Measurements from ENCODE around the gene HSPA1B. TPM values are rescaled to one million over a fixed set of nuclear protein-coding genes. Genes with fewer than 3 reads are reported as not detected.

Gene HSPA1B
- total RNA-seq, 1 donor from 2014 or later, result 155 TPM

DNA sequence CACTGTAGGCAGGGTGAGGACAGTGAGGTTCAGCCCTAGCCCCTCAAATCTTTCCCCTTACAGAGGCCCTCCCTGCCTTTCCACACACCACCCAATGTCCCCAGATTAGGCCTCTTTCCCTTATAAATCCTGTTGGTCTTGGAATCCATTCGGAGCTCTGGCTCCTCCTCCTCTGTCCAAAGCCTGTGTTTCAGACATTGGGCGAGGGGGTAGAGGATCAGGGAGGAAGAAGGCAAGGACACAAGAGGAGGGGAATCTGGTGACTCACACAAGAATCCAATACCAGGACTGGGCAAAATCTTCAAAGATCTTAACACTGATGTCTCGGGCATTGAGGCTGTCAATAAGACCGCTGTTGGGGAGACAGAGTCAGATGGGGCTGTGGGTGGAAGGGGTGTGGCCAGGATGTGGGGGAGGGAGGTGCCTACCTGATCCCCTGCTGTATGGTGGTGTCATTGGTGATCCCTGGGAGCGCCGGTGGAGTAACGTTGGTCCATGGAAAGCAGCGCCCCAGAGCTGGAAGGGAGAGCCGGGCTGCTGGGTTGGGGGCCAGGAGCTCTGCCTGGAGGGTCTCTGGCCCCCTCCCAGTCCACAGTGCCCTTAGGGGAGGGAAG is 43.6 kb downstream of the HSPA1B start:
- Mint-ChIP-seq H3K4me1 (ENCODE audit: low read depth) (peaks cover 9% of the 10 kb centered on the region), H3K36me3 (ENCODE audit: low read depth) (no peaks in the 10 kb centered on the region), H3K27ac (no peak overlapping the region), H3K27me3 (ENCODE audit: insufficient read depth) (peaks cover 4% of the 10 kb centered on the region), H3K4me3 (no peak overlapping the region), H3K9me3 (no peaks in the 10 kb centered on the region)
- DNase-seq (ENCODE audit: low spot score), result no peak
- intact Hi-C loops (cut with micrococcal nuclease), result no loop called here

- DNase-seq (ENCODE audit: low spot score), result no peak
- Mint-ChIP-seq H3K27me3 (ENCODE audit: insufficient read depth) (peaks cover 2% of the 10 kb centered on the region), H3K4me1 (ENCODE audit: low read depth) (peaks cover 9% of the 10 kb centered on the region), H3K27ac (no peak overlapping the region), H3K9me3 (no peaks in the 10 kb centered on the region), H3K4me3 (no peak overlapping the region), H3K36me3 (ENCODE audit: low read depth) (no peaks in the 10 kb centered on the region)
- intact Hi-C loops (cut with micrococcal nuclease), result no loop called here
Measured at GRCh38 chr6:31874084-31874670, 46.6 kb downstream of the HSPA1B start.

DNA sequence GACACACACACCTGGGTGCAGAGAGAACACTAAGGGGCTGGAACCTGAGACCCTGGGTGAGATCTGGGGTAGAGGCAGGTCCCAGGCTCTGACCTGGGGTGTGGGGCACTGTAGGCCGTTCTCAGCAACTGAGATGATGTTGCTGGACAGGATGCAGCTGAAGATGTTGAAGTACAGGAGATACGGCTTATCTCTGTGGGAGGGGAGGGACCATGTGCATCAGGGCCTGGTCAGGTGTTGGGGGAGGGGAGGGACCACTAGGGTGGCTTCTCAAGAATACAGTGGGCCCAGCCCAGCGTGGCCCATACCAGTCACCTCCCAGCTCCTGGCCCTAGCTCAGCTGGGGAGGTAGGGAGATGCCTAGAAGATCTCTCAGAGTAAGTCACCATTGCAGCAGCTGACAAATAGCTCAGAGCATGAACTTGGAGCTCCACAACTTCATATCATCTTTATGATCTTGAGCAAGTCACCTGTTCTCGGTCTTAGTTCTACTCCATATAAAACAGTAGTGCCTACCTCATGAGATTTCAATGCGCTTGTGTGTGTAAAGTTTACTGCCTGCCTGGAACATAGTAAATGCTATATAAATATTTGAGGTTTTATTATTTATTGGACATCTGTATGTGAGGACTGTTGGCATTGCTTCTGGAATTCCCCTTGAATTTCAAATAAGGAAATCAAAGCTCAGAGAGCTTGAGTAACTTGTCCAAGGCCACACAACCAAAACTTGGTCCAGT is 47.5 kb downstream of the HSPA1B start:
- Mint-ChIP-seq H3K36me3 (ENCODE audit: low read depth) (no peaks in the 10 kb centered on the region), H3K9me3 (no peaks in the 10 kb centered on the region), H3K4me1 (ENCODE audit: low read depth) (peaks cover 9% of the 10 kb centered on the region), H3K4me3 (no peak overlapping the region), H3K27me3 (ENCODE audit: insufficient read depth) (peaks cover 2% of the 10 kb centered on the region), H3K27ac (no peak overlapping the region)
- intact Hi-C loops (cut with micrococcal nuclease), result no loop called here
- DNase-seq (ENCODE audit: low spot score), result no peak

DNA sequence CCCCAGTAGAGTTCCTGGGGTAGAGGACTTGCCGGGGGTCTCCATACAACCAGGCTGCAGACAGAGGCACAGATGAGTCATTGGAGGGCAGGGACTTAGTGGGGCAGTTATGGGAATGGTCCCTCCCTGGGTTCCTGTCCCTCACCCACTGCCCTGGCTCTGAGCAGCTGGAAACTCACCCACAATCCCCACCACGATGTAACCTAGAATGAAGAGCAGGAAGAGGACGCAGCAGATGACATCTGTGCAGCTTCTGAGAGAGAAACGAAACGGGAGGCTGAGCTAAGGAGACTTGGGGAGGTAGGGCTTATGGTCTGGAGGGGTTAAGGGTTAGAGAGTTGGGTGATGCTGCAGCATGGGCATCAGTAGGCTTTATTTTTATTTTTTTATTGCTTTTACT is 48.3 kb downstream of the HSPA1B start:
- intact Hi-C loops (cut with micrococcal nuclease), result no loop called here
- no peaks in the 10 kb centered on the region for H3K9me3 Mint-ChIP-seq
- peaks cover 2% of the 10 kb centered on the region for H3K36me3 Mint-ChIP-seq (ENCODE audit: low read depth)
- H3K27ac Mint-ChIP-seq, result no peak overlapping the region
- no peak for DNase-seq (ENCODE audit: low spot score)
- peaks cover 8% of the 10 kb centered on the region for H3K4me1 Mint-ChIP-seq (ENCODE audit: low read depth)
- H3K27me3 Mint-ChIP-seq (ENCODE audit: insufficient read depth), result peaks cover 2% of the 10 kb centered on the region
- H3K4me3 Mint-ChIP-seq, result no peak overlapping the region

DNA sequence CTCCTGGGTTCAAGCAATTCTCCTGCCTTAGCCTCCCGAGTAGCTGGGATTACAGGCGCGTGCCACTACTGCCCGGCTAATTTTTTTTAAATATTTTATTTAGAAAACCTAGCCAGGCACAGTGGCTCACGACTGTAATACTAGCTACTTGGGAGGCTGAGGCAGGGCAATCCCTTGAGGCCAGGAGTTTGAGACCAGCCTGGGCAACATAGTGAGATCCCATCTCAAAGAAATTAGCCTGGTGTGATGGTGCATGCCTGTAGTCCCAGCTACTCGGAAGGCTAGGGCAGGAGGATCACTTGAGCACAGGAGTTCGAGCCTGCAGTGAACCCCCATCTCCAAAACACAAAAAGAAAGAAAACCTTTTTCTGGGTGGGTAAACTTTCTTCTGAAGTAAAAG is 48.8 kb downstream of the HSPA1B start:
- intact Hi-C loops (cut with micrococcal nuclease), result no loop called here
- H3K9me3 Mint-ChIP-seq, result no peaks in the 10 kb centered on the region
- H3K27ac Mint-ChIP-seq, result no peak overlapping the region
- no peak for DNase-seq (ENCODE audit: low spot score)
- no peak overlapping the region for H3K4me3 Mint-ChIP-seq
- peaks cover 2% of the 10 kb centered on the region for H3K27me3 Mint-ChIP-seq (ENCODE audit: insufficient read depth)
- peaks cover 5% of the 10 kb centered on the region for H3K36me3 Mint-ChIP-seq (ENCODE audit: low read depth)
- peaks cover 4% of the 10 kb centered on the region for H3K4me1 Mint-ChIP-seq (ENCODE audit: low read depth)

GRCh38 chr6:31877125-31877650 is 49.6 kb downstream of the HSPA1B start:
- Mint-ChIP-seq H3K4me3 (no peak overlapping the region), H3K4me1 (ENCODE audit: low read depth) (peaks cover 4% of the 10 kb centered on the region), H3K27me3 (ENCODE audit: insufficient read depth) (no peaks in the 10 kb centered on the region), H3K9me3 (no peaks in the 10 kb centered on the region), H3K27ac (no peak overlapping the region), H3K36me3 (ENCODE audit: low read depth) (peaks cover 7% of the 10 kb centered on the region)
- no peak for DNase-seq (ENCODE audit: low spot score)
- intact Hi-C loops (cut with micrococcal nuclease), result no loop called here

GRCh38 chr6:31877651-31878161 is 50.2 kb downstream of the HSPA1B start:
- no peaks in the 10 kb centered on the region for H3K27me3 Mint-ChIP-seq (ENCODE audit: insufficient read depth)

GRCh38 chr6:31878222-31878621 is 50.7 kb downstream of the HSPA1B start:
- intact Hi-C loops (cut with micrococcal nuclease), result no loop called here
- peaks cover 4% of the 10 kb centered on the region for H3K4me1 Mint-ChIP-seq (ENCODE audit: low read depth)
- no peaks in the 10 kb centered on the region for H3K9me3 Mint-ChIP-seq
- no peak overlapping the region for H3K27ac Mint-ChIP-seq
- no peak overlapping the region for H3K4me3 Mint-ChIP-seq
- no peak for DNase-seq (ENCODE audit: low spot score)
- H3K27me3 Mint-ChIP-seq (ENCODE audit: insufficient read depth), result no peaks in the 10 kb centered on the region
- peaks cover 7% of the 10 kb centered on the region for H3K36me3 Mint-ChIP-seq (ENCODE audit: low read depth)

More at GRCh38 chr6:31877651-31878161, 50.2 kb downstream of the HSPA1B start:
- intact Hi-C loops (cut with micrococcal nuclease), result no loop called here
- H3K9me3 Mint-ChIP-seq, result no peaks in the 10 kb centered on the region
- H3K4me3 Mint-ChIP-seq, result no peak overlapping the region
- H3K27ac Mint-ChIP-seq, result no peak overlapping the region
- peaks cover 4% of the 10 kb centered on the region for H3K4me1 Mint-ChIP-seq (ENCODE audit: low read depth)
- peaks cover 7% of the 10 kb centered on the region for H3K36me3 Mint-ChIP-seq (ENCODE audit: low read depth)
- DNase-seq (ENCODE audit: low spot score), result no peak

DNA sequence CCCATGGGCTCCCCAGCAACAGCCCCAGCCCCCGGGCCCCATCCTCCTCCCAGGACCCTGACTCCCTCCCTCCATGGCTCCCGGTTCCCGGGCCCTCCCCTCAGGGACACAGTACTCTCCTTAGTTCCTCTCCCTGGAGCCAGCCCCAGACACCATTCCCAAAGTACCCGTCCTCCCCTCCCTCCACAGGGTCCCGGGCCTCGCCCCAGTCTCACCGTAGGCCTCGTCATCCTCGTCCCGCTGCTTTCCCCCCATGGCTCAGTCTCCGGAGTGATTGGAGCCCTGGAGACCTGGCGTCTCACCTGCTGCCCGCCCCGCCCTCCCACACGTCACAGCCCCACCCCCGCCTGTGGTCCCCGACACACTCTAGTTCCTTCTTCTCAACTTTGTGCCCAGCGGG is 51.2 kb downstream of the HSPA1B start, which contains the start of gene SLC44A4:
TSS of gene SLC44A4 (minus strand) at position 272 of the 400 bp plus-strand sequence. CDS start at position 255, 17 bp downstream.
- intact Hi-C loops (cut with micrococcal nuclease), result no loop called here
- no peaks in the 10 kb centered on the region for H3K27me3 Mint-ChIP-seq (ENCODE audit: insufficient read depth)
- no peak within 1 kb of the TSS for H3K4me3 Mint-ChIP-seq
- H3K9me3 Mint-ChIP-seq, result no peaks in the 10 kb centered on the region
- H3K27ac Mint-ChIP-seq, result no peak within 1 kb of the TSS
- H3K36me3 Mint-ChIP-seq (ENCODE audit: low read depth), result peaks cover 7% of the 10 kb centered on the region
- DNase-seq (ENCODE audit: low spot score), result no peak
- peaks cover 4% of the 10 kb centered on the region for H3K4me1 Mint-ChIP-seq (ENCODE audit: low read depth)

DNA sequence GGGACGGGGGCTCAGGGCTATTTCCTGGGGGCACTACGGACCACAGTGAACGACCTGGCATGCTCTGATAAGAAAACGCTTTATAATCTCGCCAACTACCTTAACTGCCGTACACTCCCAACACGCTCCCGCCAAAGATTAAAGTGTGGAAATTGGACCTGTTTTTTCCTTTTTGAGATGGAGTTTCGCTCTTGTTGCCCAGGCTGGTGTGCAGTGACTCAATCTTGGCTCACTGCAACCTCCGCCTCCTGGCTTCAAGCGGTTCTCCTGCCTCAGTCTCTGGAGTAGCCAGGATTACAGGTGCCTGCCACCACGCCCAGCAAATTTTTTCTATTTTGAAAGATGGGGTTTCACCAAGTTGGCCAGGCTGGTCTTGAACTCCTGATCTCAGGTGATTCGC is 51.6 kb downstream of the HSPA1B start:
- Mint-ChIP-seq H3K36me3 (ENCODE audit: low read depth) (peaks cover 7% of the 10 kb centered on the region), H3K4me1 (ENCODE audit: low read depth) (peaks cover 3% of the 10 kb centered on the region), H3K27me3 (ENCODE audit: insufficient read depth) (no peaks in the 10 kb centered on the region), H3K27ac (no peak overlapping the region), H3K9me3 (no peaks in the 10 kb centered on the region), H3K4me3 (no peak overlapping the region)
- intact Hi-C loops (cut with micrococcal nuclease), result no loop called here
- DNase-seq (ENCODE audit: low spot score), result no peak

Other genes with a start within 250 kb of the HSPA1B start
- gene LTB, start 245.3 kb upstream of the HSPA1B start, total RNA-seq, result 270 and 277 TPM in 2 replicates
- gene LST1, start 241.5 kb upstream of the HSPA1B start, total RNA-seq, result 63.0 and 66.6 TPM in 2 replicates
- 19.1 and 20.3 TPM in 2 replicates for gene NCR3, start 234.7 kb upstream of the HSPA1B start, total RNA-seq
- gene AIF1, start 212.5 kb upstream of the HSPA1B start, total RNA-seq, result 55.5 and 61.5 TPM in 2 replicates
- 281 and 283 TPM in 2 replicates for gene PRRC2A, start 207.0 kb upstream of the HSPA1B start, total RNA-seq
- gene BAG6, start 175.1 kb upstream of the HSPA1B start, total RNA-seq, result 319 and 323 TPM in 2 replicates
- gene APOM, start 171.8 kb upstream of the HSPA1B start, total RNA-seq, result 1.8 and 3.7 TPM in 2 replicates
- 18.1 and 19.1 TPM in 2 replicates for gene C6orf47, start 167.0 kb upstream of the HSPA1B start, total RNA-seq
- gene GPANK1, start 162.7 kb upstream of the HSPA1B start, total RNA-seq, result 34.8 and 37.2 TPM in 2 replicates
- 302 and 308 TPM in 2 replicates for gene CSNK2B, start 161.7 kb upstream of the HSPA1B start, total RNA-seq
- 29.5 and 35.1 TPM in 2 replicates for gene LY6G5B, start 157.8 kb upstream of the HSPA1B start, total RNA-seq
- gene LY6G5C, start 146.7 kb upstream of the HSPA1B start, total RNA-seq, result 4.7 and 4.9 TPM in 2 replicates
- gene ABHD16A, start 124.4 kb upstream of the HSPA1B start, total RNA-seq, result 45.7 and 46.5 TPM in 2 replicates
- gene LY6G6F, start 120.9 kb upstream of the HSPA1B start, total RNA-seq, result not detected in 2 replicates
- not detected in 2 replicates for gene LY6G6D, start 112.4 kb upstream of the HSPA1B start, total RNA-seq
- gene LY6G6C, start 106.0 kb upstream of the HSPA1B start, total RNA-seq, result not detected in 2 replicates
- not detected in 2 replicates for gene MPIG6B, start 104.4 kb upstream of the HSPA1B start, total RNA-seq
- 4.9 and 5.7 TPM in 2 replicates for gene DDAH2, start 98.4 kb upstream of the HSPA1B start, total RNA-seq
- 398 and 399 TPM in 2 replicates for gene CLIC1, start 91.2 kb upstream of the HSPA1B start, total RNA-seq
- gene MSH5, start 87.7 kb upstream of the HSPA1B start, total RNA-seq, result 80.5 and 83.4 TPM in 2 replicates
- 16.7 and 17.0 TPM in 2 replicates for gene SAPCD1, start 65.1 kb upstream of the HSPA1B start, total RNA-seq
- gene VWA7, start 50.4 kb upstream of the HSPA1B start, total RNA-seq, result 2.9 and 5.0 TPM in 2 replicates
- 150 and 161 TPM in 2 replicates for gene VARS1, start 32.0 kb upstream of the HSPA1B start, total RNA-seq
- gene LSM2, start 20.8 kb upstream of the HSPA1B start, total RNA-seq, result 136 and 137 TPM in 2 replicates
- 2.2 and 2.9 TPM in 2 replicates for gene HSPA1L, start 12.5 kb upstream of the HSPA1B start, total RNA-seq
- 173 and 175 TPM in 2 replicates for gene HSPA1A, start 12.2 kb upstream of the HSPA1B start, total RNA-seq
- 22.1 and 24.3 TPM in 2 replicates for gene NEU1, start 35.1 kb downstream of the HSPA1B start, total RNA-seq
- gene SLC44A4, start 51.3 kb downstream of the HSPA1B start, total RNA-seq, result 0.12 TPM in 1 of 2 replicates, not detected in the other
- 75.9 and 80.4 TPM in 2 replicates for gene EHMT2, start 70.0 kb downstream of the HSPA1B start, total RNA-seq
- 4.6 and 5.1 TPM in 2 replicates for gene ZBTB12, start 74.3 kb downstream of the HSPA1B start, total RNA-seq
- gene C2, start 100.0 kb downstream of the HSPA1B start, total RNA-seq, result 0.88 and 1.6 TPM in 2 replicates
- gene CFB, start 118.4 kb downstream of the HSPA1B start, total RNA-seq, result 0.21 TPM in 1 of 2 replicates, not detected in the other
- gene NELFE, start 131.2 kb downstream of the HSPA1B start, total RNA-seq, result 92.3 and 97.7 TPM in 2 replicates
- 85.8 and 101 TPM in 2 replicates for gene SKIC2, start 131.4 kb downstream of the HSPA1B start, total RNA-seq
- 14.1 and 15.2 TPM in 2 replicates for gene DXO, start 144.4 kb downstream of the HSPA1B start, total RNA-seq
- 4.0 and 4.1 TPM in 2 replicates for gene C4A, start 154.3 kb downstream of the HSPA1B start, total RNA-seq
- 4.1 and 4.7 TPM in 2 replicates for gene C4B, start 187.1 kb downstream of the HSPA1B start, total RNA-seq
- 0.34 and 0.36 TPM in 2 replicates for gene CYP21A2, start 210.7 kb downstream of the HSPA1B start, total RNA-seq